ENCODE data around the gene TNPO3. TPM values are rescaled to one million over a fixed set of nuclear protein-coding genes. Genes with fewer than 3 reads are reported as not detected.
A peak's percentile ranks its signal among the peaks of the same experiment; 100 is the strongest.
"Not testable (repeated sequence)": the region's sequence is repeated elsewhere in the genome, so short reads cannot be mapped to it uniquely, and the experiment has no call there.

TNPO3 gene
- total RNA-seq, 1 experiment from 2014 or later = 59.0 TPM

DNA sequence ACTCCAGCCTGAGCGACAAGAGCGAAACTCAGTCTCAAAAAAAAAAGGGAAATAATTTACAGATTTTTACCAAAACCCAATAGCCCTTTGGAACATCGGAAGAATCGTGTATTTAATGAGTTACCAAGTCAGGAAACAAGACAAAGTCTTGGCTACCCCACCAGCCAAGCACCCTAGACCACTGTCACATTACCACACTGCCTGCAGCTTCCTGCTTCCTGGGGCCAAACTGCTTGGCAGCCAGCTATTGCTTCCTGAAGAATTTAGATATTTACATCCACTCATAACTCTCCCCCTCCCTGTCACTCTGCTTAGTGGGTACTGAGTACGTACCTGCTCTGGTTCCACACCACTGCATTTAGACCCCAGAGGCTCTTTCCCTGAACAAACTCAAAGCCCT, 14.1 kb upstream of the TNPO3 start:
- no peak for DNase-seq (ENCODE audit: low read depth)

DNA sequence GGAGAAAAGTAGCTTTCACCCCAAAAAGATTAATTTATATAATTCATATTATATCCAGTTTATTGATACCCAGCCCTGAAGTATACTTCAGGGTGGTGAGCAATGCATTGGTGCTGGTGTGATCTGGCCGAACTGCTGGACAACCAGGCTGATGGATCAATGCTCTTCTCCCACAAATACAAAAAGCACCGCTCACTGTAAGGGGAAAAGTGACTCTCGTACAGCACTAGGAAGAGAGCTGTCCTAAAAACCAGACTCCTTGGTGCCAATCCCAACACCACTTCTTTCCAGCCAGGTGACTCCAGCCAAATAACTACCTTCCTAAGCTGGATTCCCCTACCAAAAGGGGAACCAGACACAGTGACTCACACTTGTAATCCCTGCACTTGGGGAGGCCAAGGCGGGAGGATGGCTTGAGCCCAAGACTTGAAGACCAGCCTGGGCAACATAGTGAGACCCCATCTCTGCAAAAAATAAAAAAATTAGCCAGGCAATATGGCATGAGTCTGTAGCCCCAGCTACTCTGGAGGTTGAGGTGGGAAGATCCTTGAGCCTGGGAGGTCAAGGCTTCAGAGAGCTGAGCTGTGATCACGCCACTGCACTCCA, 13.1 kb upstream of the TNPO3 start:
- no peak for DNase-seq (ENCODE audit: low read depth)

- not testable (repeated sequence) for DNase-seq (ENCODE audit: low read depth)
These were observed 12.2 kb upstream of the TNPO3 start for GRCh38 chr7:129067132-129067561.

- DNase-seq (ENCODE audit: low read depth) = peak; percentile 99
These were observed 11.6 kb upstream of the TNPO3 start for GRCh38 chr7:129066290-129067131.

DNA sequence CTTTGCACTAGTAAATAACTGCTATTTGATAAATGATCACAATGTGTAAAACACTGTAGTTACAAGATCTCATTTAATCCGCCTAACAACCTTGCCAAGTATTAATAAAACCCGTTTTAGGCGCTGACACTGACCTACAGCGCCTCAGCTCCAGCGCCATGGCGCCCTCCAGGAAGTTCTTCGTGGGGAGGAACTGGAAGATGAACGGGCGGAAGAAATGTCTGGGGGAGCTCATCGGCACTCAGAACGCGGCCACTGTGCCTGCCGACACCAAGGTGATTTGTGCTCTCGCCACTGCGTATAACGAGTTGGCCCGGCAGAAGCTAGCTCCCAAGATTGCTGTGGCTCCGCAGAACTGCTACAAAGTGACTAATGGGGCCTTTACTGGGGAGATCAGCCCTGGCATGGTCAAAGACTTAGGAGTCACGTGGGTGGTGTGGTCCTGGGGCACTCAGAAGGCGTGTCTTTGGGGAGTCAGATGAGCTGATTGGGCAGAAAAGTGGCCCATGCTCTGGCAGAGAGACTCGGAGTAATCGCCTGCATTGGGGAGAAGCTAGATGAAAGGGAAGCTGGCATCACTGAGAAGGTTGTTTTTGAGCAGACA, 1.1 kb upstream of the TNPO3 start:
- no peak for DNase-seq (ENCODE audit: low read depth)

DNA sequence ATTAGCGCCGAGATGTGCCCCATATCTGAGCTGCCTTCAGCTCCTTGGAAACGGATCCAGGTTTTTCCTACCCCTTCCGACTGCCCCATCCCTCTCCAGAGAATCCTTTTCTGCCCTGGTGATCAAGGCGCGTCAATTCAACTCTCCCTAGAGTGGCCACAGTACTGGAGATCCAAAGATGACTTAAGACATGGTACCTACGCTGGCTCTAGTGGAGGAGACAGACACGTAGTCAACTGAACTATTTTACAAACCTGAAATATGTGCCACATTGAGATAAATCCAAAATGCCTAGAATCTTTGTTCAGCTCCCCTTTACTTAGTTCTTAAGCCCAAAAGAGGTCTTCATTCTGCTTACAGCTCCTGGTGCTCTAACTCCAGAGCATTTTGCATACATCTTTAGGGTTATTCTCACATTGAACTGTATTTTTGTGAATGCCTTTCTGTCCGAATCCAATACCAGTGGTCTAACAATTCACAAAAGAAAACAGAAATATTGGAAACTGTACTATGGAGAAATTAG, 444 bp upstream of the TNPO3 start:
- DNase-seq (ENCODE audit: low read depth) = no peak

DNA sequence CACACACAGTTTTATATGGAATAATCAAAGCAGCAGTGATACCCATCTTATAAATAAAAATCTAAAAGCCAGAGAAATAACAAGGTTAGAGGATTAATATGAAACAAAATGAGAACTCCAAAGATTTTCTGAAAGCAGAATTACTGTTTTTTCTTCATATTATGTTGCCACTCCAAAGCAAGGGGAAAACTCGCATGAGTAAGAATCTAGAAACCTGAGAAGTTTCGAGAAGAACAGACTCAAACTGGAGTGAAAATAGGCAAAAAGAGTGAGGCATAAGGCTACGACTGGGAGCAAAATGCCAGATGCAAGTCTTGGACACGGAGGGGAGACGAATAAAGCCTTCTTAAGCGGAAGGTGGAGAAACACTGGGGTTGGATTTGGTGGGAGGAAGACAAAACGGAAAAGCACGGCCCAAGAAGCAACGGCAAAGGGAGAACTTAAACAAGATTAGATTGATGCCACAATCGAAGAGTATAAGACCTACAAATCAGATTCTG, 923 bp downstream of the TNPO3 start:
- peak; percentile 37 for DNase-seq (ENCODE audit: low read depth)

- no peak for DNase-seq (ENCODE audit: low read depth)
These were observed 2.5 kb downstream of the TNPO3 start for GRCh38 chr7:129052441-129052840.

DNA sequence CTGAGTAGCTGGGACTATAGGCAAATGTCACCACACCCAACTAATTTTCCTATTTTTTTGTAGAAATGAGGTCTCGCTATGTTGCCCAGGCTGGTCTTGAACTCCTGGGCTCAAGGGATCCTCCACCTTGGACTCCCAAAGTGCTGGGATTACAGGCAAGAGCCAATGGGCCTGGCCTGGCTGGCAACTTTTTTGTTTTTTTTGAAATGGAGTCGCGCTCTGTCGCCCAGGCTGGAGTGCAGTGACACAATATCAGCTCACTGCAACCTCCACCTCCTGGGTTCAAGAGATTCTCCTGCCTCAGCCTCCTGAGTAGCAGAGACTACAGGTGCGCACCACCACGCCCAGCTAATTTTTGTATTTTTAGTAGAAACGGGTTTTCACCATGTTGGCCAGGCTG, 3.5 kb downstream of the TNPO3 start:
- not testable (repeated sequence) for DNase-seq (ENCODE audit: low read depth)

- DNase-seq (ENCODE audit: low read depth) = peak; percentile 64
These were observed 7.2 kb downstream of the TNPO3 start for GRCh38 chr7:129047761-129048160.

GRCh38 chr7:129045682-129046081, 9.2 kb downstream of the TNPO3 start:
- no peak for DNase-seq (ENCODE audit: low read depth)

GRCh38 chr7:129043012-129043411, 11.9 kb downstream of the TNPO3 start:
- DNase-seq (ENCODE audit: low read depth) = no peak

- no peak for DNase-seq (ENCODE audit: low read depth)
These were observed 13.5 kb downstream of the TNPO3 start for GRCh38 chr7:129041142-129042085.

DNA sequence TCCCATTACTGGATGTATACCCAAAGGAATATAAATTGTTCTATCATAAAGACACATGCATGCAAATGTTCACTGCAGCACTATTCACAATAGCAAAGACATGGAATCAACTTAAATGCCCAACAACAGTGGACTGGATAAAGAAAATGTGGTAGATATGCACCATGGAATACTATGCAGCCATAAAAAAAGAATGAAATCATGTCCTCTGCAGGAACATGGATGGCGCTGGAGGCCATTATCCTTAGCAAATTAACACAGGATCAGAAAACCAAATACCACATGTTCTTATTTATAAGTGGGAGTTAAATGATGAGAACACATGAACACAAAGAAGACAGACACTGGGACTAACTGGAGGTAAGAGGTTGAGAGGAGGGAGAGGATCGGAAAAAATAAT, 16.4 kb downstream of the TNPO3 start:
- DNase-seq (ENCODE audit: low read depth) = not testable (repeated sequence)

DNA sequence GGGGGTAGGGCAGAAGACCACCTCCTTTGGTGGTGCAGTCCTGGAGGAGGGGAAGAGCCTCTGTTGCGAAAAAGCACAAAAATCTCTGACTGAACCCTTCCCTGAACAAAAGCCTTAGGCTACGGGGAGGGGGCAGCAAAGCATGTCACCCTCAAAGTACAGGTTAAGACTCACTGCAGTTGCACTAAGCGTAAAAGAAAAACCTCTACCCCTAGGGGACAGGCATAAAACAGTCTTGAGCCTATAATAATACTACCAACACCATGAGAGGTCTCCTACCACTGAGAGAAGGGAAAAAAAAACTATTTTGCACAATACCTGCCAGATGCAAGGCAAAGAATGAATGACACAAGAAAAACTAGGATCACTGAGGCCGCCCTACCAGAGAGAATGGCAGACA, 17.3 kb downstream of the TNPO3 start:
- DNase-seq (ENCODE audit: low read depth) = no peak

DNA sequence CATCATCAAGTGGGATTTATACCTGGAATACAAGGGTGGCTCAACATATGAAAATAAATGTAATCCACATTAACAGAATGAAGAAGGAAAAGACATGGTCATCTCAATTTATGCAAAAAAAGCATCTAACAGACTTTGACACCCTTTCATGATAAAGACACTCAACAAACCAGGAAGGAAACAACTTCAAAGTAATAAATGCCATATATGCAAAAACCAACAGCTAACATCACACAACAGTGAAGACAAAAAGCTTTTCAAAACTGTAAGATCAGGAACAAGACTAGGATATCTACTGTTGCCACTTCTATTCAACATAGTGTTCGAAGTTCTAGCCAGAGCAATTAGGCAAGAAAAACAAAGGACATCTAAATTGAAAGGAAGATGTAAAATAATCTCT, 22.9 kb downstream of the TNPO3 start:
- DNase-seq (ENCODE audit: low read depth) = no peak

DNA sequence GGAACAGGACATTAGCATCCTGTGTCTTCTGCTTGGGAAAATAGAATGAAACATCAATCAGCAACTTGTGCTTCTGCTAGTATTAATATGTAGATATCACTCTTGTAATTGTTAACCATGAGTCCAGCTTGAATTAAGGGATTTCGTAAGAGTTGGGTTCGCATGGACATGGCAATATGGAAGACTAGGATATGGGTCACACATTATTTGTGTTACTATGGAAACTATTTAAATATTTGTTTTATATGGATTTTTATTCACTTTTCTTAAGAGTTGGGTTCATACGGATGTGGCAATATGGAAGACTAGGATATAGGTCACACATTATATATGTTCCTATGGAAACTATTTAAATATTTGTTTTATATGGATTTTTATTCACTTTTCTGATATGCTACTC, 24.5 kb downstream of the TNPO3 start:
- DNase-seq (ENCODE audit: low read depth) = no peak

GRCh38 chr7:129024125-129024524, 30.8 kb downstream of the TNPO3 start:
- DNase-seq (ENCODE audit: low read depth) = no peak

- no peak for DNase-seq (ENCODE audit: low read depth)
These were observed 33.3 kb downstream of the TNPO3 start for GRCh38 chr7:129021656-129022055.

DNA sequence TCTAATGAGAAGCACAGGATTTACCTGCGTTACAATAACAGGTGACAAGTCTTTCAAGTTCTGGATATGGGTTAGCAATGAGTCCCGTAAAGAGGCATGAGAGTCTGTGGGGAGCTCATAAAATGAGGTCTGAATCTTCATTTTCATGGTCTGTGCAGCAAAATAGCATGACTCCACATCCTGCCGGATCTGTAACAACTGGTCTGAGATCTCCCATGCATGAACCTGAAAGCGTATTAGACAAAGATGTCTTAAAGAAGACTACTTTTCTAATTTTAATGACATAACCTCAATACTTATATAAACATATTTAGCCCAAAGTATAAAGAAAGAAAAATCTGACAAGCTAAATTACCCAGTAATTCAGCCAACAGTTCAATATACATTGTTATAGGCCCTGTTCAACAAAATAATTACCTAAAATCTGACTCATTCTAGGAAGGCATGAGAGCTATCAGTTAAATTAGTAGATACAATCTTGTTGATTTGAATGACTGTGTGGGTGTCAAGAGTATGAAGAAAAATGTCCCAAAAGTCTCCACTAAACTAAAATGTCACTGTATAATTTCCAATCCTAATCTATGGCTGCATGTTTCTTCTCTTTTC, 36.9 kb downstream of the TNPO3 start:
- no peak for DNase-seq (ENCODE audit: low read depth)

DNA sequence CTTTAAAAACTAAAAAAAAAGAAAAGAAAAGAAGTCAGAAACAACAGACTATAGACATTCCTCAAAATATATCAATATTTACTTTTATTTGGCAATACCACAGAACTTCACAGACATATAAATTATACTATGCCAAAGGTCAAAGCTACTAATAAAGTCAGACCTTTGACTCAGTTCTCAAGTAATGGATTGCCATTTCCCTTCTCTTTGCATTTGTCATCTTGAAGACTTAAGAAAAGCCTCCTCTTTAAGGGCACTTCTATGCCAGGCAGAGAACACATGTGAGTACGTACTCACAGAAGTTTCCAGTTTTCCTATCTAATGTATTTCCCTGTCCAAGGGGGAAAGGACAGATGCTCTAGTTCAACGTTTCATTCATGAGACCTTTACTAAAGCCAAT, 37.6 kb downstream of the TNPO3 start:
- no peak for DNase-seq (ENCODE audit: low read depth)

All from RPMI7951 (cell line).